Measurements from ENCODE around the gene PLCG2.

GRCh38 chr16:81738783-81739496 is 40.2 kb upstream of the PLCG2 start:
- no peak for TF ChIP-seq CTCF (IDR thresholded peaks at IDR 0.05)
- no peak for TF ChIP-seq MAZ (IDR thresholded peaks at IDR 0.05; ENCODE audit: borderline replicate concordance, low read depth, low read length)
- no peak for TF ChIP-seq POLR2A (IDR thresholded peaks at IDR 0.05; ENCODE audit: low read length)
- no peak for TF ChIP-seq ESRRA (IDR thresholded peaks at IDR 0.05; ENCODE audit: borderline replicate concordance, low read length)
- no peak for TF ChIP-seq HMGXB4 (CRISPR knock-in tag; IDR thresholded peaks at IDR 0.05; ENCODE audit: borderline replicate concordance)
- no peak for TF ChIP-seq POLR2AphosphoS2 (conservative IDR thresholded peaks at IDR 0.05; ENCODE audit: low read length)
- no peak for TF ChIP-seq MAX (IDR thresholded peaks at IDR 0.05)
- no peak for TF ChIP-seq EP300 (IDR thresholded peaks at IDR 0.05)
- no peak for TF ChIP-seq ZFP36 (IDR thresholded peaks at IDR 0.05; ENCODE audit: borderline replicate concordance, partially characterized antibody)
- TF ChIP-seq RAD21 (conservative IDR thresholded peaks at IDR 0.05 in 1 of 2, IDR thresholded peaks at IDR 0.05 in 1 of 2): no peak
- no peak for TF ChIP-seq ZC3H11A (IDR thresholded peaks at IDR 0.05)
- no peak for TF ChIP-seq BCL3 (IDR thresholded peaks at IDR 0.05)
